HL-60/S4 treated with phorbol 12-myristate 13-acetate at 8.2 ng/mL for 4 days and 3 days (cell line): ENCODE data around the gene LCP1.
"Not testable (repeated sequence)": the region's sequence is repeated elsewhere in the genome, so short reads cannot be mapped to it uniquely, and the experiment has no call there.

Experiments
- in situ Hi-C: fragments of 300-500 bp; cut with MboI; formaldehyde crosslinking; loops from 2 replicates; pipeline ENCODE4 v1.15.0; 2022; ENCODE audit warnings: low sequenced_read_pairs

The LCP1 gene

GRCh38 chr13:46181840-46182490 is at the start of gene LCP1:
Gene LCP1, minus strand, starts transcription at chr13:46182177. Its CDS starts 22,515 bp downstream, at chr13:46159662.
- in situ Hi-C loops = no loop called here

- in situ Hi-C loops = no loop called here
Measured at GRCh38 chr13:46229251-46229650, 47.3 kb upstream of the LCP1 start.

- in situ Hi-C loops = not testable (repeated sequence)
Measured at GRCh38 chr13:46220234-46220633, 38.3 kb upstream of the LCP1 start.

- in situ Hi-C loops = not testable (repeated sequence)
Measured at GRCh38 chr13:46214741-46215140, 32.8 kb upstream of the LCP1 start.

- in situ Hi-C loops = no loop called here
Measured at GRCh38 chr13:46213242-46213641, 31.3 kb upstream of the LCP1 start.

GRCh38 chr13:46211483-46212351 is 29.7 kb upstream of the LCP1 start, which contains the start of gene LRRC63:
Gene LRRC63, plus strand, starts transcription at chr13:46211928. Its CDS starts 1,107 bp downstream, at chr13:46213035.
- in situ Hi-C loops = no loop called here

GRCh38 chr13:46211116-46211482 is 29.1 kb upstream of the LCP1 start:
- in situ Hi-C loops = no loop called here

GRCh38 chr13:46210362-46211083 is 28.5 kb upstream of the LCP1 start:
- in situ Hi-C loops = no loop called here

- in situ Hi-C loops = no loop called here
Measured at GRCh38 chr13:46207828-46208227, 25.9 kb upstream of the LCP1 start.

GRCh38 chr13:46206143-46206542 is 24.2 kb upstream of the LCP1 start:
- in situ Hi-C loops = no loop called here

- in situ Hi-C loops = no loop called here
Measured at GRCh38 chr13:46202966-46203365, 21.0 kb upstream of the LCP1 start.

- in situ Hi-C loops = no loop called here
Measured at GRCh38 chr13:46202188-46202795, 20.3 kb upstream of the LCP1 start.

- in situ Hi-C loops = no loop called here
Measured at GRCh38 chr13:46198696-46199193, 16.8 kb upstream of the LCP1 start.

GRCh38 chr13:46197299-46198048 is 15.5 kb upstream of the LCP1 start:
- in situ Hi-C loops = no loop called here

- in situ Hi-C loops = no loop called here
Measured at GRCh38 chr13:46195016-46195415, 13.0 kb upstream of the LCP1 start.

GRCh38 chr13:46192412-46192811 is 10.4 kb upstream of the LCP1 start:
- in situ Hi-C loops = no loop called here

- in situ Hi-C loops = no loop called here
Measured at GRCh38 chr13:46185634-46186033, 3.7 kb upstream of the LCP1 start.

GRCh38 chr13:46184277-46184699 is 2.3 kb upstream of the LCP1 start:
- in situ Hi-C loops = no loop called here

- in situ Hi-C loops = no loop called here
Measured at GRCh38 chr13:46183018-46183946, 1.3 kb upstream of the LCP1 start.
